Pancreas (tissue), 10 donors: Measurements from ENCODE around the gene FEN1. TPM values are rescaled to one million over a fixed set of nuclear protein-coding genes. Genes with fewer than 3 reads are reported as not detected.

Experiments
- ATAC-seq, 4 donors: fragments of 200-7000 bp; cut with Tn5 transposase; one replicate each; pipeline versions ENCODE4 v1.8.0 to v1.9.1; 2020; ENCODE audit warnings: mild to moderate bottlenecking in 4 of 4, moderate library complexity in 4 of 4
- DNase-seq, 6 donors: peaks; one replicate each; pipeline ENCODE4 v3.0.0-alpha.2; 2020
- FAIRE-seq: peaks from 2 replicates; lab custom pipeline; 2012; peaks lifted over from hg19 to GRCh38; lab: Jason Lieb, UNC
- H3K27ac ChIP-seq, 4 donors: fragments of 200-600 bp; sonication (generic); 1 replicate in 3 of 4; 2 replicates in 1 of 4; pipeline versions ENCODE4 v1.5.0 to v1.8.0; 2020
- H3K27me3 ChIP-seq, 4 donors: fragments of 200-600 bp; one replicate each; pipeline ENCODE4 v1.8.0; 2021
- H3K36me3 ChIP-seq, 3 donors: fragments of 200-600 bp; sonication (generic) in 1 of 3; one replicate each; pipeline versions ENCODE4 v1.5.0 to v1.8.0; 2020 to 2021
- H3K4me1 ChIP-seq, 3 donors: fragments of 200-600 bp; one replicate each; pipeline ENCODE4 v1.8.0; 2021
- H3K4me3 ChIP-seq, 4 donors: fragments of 200-600 bp; sonication (generic) in 2 of 4; one replicate each; pipeline versions ENCODE4 v1.5.0 to v1.8.0; 2020 to 2021
- H3K9me3 ChIP-seq, 4 donors: fragments of 200-600 bp; one replicate each; pipeline ENCODE4 v1.8.0; 2021
- CTCF ChIP-seq, 4 donors: fragments of 200-600 bp; sonication (generic) in 3 of 4; IDR thresholded peaks; one replicate each; pipeline versions ENCODE4 v1.5.0 to v1.8.0; 2021; ENCODE audit warnings: antibody characterized with exemption in 4 of 4
- WGBS, 2 donors: extraction: QIAGEN DNeasy Blood & Tissue Kit; methylation state at CpG; one replicate each; pipeline ENCODE4 v1.1.7; 2013; 5-methylcytosine and 5-hydroxymethylcytosine counted together
- intact Hi-C, 3 donors: fragments of 100-400 bp; cut with DNase I; formaldehyde crosslinking; loops; one replicate each; pipeline versions ENCODE4 v1.11.1 to v1.14.2; 2022
- polyA plus RNA-seq, 2 donors: library from polyadenylated mRNA; stranded (reverse); fragments of 200-250 nt; gene quantifications; one replicate each; pipeline ENCODE4 v1.2.3, GENCODE V29; 2013
- total RNA-seq, 6 donors: library from RNA; stranded (reverse); fragmentation: NEBNext Ultra II Directional in 4 of 6; extraction: Animal tissue kit (Norgen Biotek cat#: 25700) in 4 of 6; gene quantifications; one replicate each; pipeline versions ENCODE4 v1.2.1 to v1.2.4, GENCODE V29; 2021 to 2023
- donor health status: healthy with polysubstance abuse.
- donor health status: DM: no; HTN: no; CAD: no; lungs with moderate emphysema.
- donor health status: DM: no; HTN: no; CAD: no.
- donor health status: control.
- donor health status: control.
- donor health status: Bipolar disorder and iron deficiency.
- donor health status: DM: yes; HTN: yes; CAD: no.
- donor health status: DM: no; HTN: no; CAD: no.
- donor health status: DM: no; HTN: no; CAD: no.
- donor health status: DM: yes; HTN: yes; CAD: no.

Gene FEN1
- total and polyA plus RNA-seq, 8 donors: 2.3 to 7.3 (median 4.7) TPM

GRCh38 chr11:61794579-61794978, 1.9 kb downstream of the FEN1 start:
- Histone ChIP-seq H3K36me3 (peaks cover 0 to 7% (median 0%) of the 10 kb centered on the region in 3 donors), H3K27me3 (no peaks in the 10 kb centered on the region), H3K4me1 (peaks cover 0 to 19% (median 0%) of the 10 kb centered on the region in 3 donors), H3K4me3 (no peak overlapping the region), H3K27ac (no peak overlapping the region), H3K9me3 (no peaks in the 10 kb centered on the region)
- no peak for TF ChIP-seq CTCF (IDR thresholded peaks at IDR 0.05)
- intact Hi-C loops: no loop called here
- ATAC-seq: no peak
- no peak for DNase-seq
- WGBS, 2 donors: 87 to 91% methylated on average over 4 of the region's 4 CpGs
- no peak for FAIRE-seq

GRCh38 chr11:61795459-61795858, 2.7 kb downstream of the FEN1 start:
- DNase-seq (peak in 1 of 6 donors; percentile 45), ATAC-seq (no peak), FAIRE-seq (no peak)
- H3K4me3 ChIP-seq: no peak overlapping the region
- no peaks in the 10 kb centered on the region for H3K36me3 ChIP-seq
- WGBS, 2 donors: 76 to 79% methylated on average over 12 of the region's 12 CpGs
- H3K27ac ChIP-seq: no peak overlapping the region
- no peak for TF ChIP-seq CTCF (IDR thresholded peaks at IDR 0.05)
- H3K9me3 ChIP-seq: no peaks in the 10 kb centered on the region
- intact Hi-C loops: no loop called here
- H3K27me3 ChIP-seq: no peaks in the 10 kb centered on the region
- H3K4me1 ChIP-seq: peaks cover 0 to 19% (median 0%) of the 10 kb centered on the region in 3 donors

GRCh38 chr11:61795876-61796526, 3.3 kb downstream of the FEN1 start:
- no peak overlapping the region for H3K27ac ChIP-seq
- no peaks in the 10 kb centered on the region for H3K9me3 ChIP-seq
- WGBS, 2 donors: 84 to 87% methylated on average over 18 of the region's 18 CpGs
- intact Hi-C loops: no loop called here
- peaks cover 0 to 16% (median 0%) of the 10 kb centered on the region in 3 donors for H3K4me1 ChIP-seq
- H3K27me3 ChIP-seq: no peaks in the 10 kb centered on the region
- DNase-seq (no peak), FAIRE-seq (no peak), ATAC-seq (no peak)
- no peaks in the 10 kb centered on the region for H3K36me3 ChIP-seq
- no peak overlapping the region for H3K4me3 ChIP-seq
- TF ChIP-seq CTCF (IDR thresholded peaks at IDR 0.05): no peak

- DNase-seq: peak in 5 of 6 donors; percentile 57 to 81 (median 68)
- WGBS, 2 donors: 18 to 21% methylated on average over 3 of the region's 3 CpGs
- Histone ChIP-seq H3K36me3 (no peaks in the 10 kb centered on the region), H3K4me1 (peaks cover 0 to 9% (median 0%) of the 10 kb centered on the region in 3 donors), H3K27ac (no peak overlapping the region), H3K4me3 (no peak overlapping the region), H3K27me3 (no peaks in the 10 kb centered on the region), H3K9me3 (no peaks in the 10 kb centered on the region)
- peak in 3 of 4 donors; percentile 50 to 60 (median 59) for ATAC-seq
- FAIRE-seq: peak; percentile 9
- peak; percentile 53 to 72 (median 67) for TF ChIP-seq CTCF (IDR thresholded peaks at IDR 0.05)
- intact Hi-C loops: no loop called here
Measured at GRCh38 chr11:61797263-61797944, 4.7 kb downstream of the FEN1 start.
